ENCODE results near the gene SLC25A51.

- TF ChIP-seq EZH2 (IDR thresholded peaks at IDR 0.05; ENCODE audit: borderline replicate concordance, low read depth, low read length, poor library complexity, severe bottlenecking) (no peak), CTCF (conservative IDR thresholded peaks at IDR 0.05; ENCODE audit: low read depth, low read length) (no peak)
Measured at GRCh38 chr9:37946971-37947370, 43.0 kb upstream of the SLC25A51 start.

Measured in A673 (cell line).